Activated CD4-positive, CD25-positive, alpha-beta regulatory T cell (primary cell): Measurements from ENCODE around the gene QPCTL.
A peak's percentile ranks its signal among the peaks of the same experiment; 100 is the strongest.

Source experiments
- DNase-seq, 4 experiments: peaks; one replicate each; lab custom pipeline; 2025; lab: John Stamatoyannopoulos, UW

The QPCTL gene

DNA sequence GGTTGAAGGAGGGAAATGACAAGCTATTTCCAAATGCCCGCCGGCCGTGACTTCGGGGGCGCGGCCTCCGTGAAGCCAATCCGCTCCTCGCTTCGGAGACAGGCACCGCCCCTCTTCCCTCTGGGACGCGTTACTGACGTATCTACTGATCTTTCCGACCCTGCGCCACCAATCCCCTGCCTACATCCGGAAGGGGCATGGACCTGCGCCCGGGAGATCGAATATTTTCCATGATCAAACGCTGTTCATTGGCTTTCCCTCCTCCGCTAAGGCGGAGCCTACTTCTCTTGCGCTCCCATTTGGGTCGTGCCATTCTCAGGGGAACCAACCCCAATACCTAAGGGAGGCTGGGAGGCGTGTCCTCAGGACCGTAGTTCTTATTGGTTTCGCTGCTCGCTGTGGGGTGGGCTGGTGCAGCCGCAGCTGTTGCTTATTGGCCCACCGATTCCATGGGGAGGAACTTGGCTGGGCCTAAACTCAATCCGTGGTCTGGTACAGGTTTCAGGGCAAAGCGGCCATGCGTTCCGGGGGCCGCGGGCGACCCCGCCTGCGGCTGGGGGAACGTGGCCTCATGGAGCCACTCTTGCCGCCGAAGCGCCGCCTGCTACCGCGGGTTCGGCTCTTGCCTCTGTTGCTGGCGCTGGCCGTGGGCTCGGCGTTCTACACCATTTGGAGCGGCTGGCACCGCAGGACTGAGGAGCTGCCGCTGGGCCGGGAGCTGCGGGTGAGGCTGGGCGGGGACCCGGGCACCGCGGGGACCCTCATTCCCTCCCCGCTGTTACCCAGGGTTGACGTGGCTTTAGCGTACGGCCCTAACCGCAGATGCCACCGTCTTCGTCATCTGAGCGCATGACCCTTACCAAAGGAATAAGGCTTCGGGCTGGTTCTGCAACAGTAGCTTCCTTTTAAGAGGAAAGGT, at the start of gene QPCTL:
Gene QPCTL (plus strand): TSS at position 480 of the 919 bp plus-strand sequence. CDS start 38 bp downstream, at position 518.
- peak; percentile 88 to 99 (median 98) for DNase-seq

DNA sequence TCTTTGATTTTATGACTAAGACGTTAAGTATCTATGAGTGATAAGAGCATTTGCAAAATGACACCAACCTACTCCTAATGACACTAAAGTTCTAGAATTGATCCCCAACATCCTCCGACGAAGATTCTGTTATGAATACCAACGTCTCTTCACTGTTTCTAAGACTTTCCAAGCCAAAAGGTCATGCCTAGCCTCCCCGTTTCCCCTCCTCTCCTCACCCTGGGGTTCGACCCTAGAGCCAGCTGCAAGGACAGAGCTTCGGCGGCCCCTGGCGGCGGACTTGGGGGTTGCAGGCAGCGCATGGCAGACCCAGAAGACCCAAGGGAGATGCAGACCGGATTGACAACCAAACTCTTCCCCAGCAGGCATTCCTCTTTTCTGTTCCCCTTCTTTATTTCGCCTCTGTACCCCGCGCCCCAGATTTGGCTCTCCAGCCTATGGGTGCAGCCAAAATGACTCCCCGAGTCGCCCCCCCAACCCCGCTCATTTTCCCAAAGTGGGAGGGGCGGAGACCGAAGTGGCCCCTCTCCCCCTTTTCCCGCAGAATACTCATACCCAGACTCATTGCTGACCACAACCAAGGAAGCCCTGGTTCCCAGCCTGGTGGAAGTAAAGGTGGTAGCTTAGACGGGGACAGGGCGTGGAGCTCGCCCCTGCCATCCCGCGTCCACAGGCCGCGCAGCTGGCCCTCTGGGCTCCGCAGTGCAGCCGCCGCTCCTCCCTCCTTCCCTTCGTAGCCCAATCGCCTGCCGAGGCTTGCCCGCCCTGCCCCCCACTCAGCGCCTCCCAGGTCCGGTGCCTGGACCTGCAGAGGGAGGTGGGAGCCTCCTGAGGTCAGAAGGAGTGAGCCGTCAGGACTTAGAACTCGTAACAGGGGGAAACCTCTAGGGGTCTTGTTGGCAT, 49.2 kb upstream of the QPCTL start:
- peak; percentile 75 to 97 (median 86) for DNase-seq

DNA sequence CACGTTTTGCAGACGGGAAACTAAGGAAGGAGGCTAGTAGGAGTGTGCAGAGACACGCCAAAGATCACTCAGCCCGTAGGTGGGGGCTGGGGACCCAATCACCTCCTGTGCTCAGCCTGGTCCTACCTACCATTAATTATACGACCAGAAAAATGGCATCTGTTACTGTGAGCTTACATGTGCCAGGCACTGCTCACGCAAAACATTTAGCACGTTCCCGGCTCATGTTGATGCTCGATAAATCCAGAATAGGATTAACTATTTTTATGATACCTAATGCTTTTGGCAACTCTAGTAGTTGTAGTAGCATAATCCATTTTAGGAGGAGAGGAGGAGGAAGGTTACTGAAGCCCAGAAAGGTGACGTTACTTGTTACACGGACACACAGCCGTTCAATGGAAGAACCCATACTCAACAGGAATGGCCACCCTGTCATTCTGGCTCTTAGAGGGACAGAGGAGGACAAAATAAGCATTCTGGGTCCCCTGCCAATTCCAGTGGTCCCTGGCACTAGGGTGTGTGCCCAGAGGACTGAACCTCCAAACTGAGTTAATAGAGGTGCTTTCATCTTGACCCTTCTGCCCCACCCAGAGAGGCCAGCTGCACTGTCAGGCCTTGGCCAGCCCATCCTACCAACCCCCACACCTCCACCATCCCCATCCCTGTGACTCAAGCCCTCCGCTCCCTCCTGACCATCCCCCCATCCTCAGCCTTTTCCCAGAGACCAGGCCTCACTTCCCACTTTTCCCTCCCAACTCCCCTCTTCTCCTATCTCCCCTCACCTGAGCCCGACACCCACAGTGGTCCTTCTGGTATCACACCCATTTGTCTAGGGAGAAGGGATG, 48.3 kb upstream of the QPCTL start:
- DNase-seq, result no peak

DNA sequence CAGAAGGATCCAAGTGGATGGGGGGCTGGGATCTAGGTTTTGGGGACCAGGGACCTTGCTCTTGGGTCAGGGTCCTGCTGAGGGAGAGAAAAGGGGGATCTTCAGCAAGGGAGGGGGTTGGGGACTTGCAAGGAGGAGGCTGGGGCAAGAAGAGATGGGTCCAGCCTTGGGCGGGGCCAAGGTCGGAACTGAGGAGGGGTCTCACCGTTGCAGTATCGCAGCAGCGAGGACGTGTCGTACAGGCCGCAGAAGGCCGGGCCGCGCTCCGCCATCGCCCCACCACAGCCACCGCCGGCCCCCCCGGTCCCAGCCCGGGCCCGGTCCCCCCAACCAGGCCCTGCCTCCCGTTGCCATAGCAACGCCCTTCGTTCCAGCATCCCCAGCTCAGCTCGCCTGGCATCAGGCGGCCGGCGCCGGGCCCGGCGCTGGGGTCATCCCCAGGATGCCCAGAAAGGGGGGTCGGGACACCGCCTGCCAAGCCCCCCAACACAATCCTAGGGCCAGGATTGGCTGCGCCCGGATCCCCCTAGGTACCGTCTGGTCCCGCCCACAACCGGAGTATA, 47.3 kb upstream of the QPCTL start:
- no peak for DNase-seq

GRCh38 chr19:45645631-45646344, 46.7 kb upstream of the QPCTL start:
- peak; percentile 42 to 66 (median 54) for DNase-seq

DNA sequence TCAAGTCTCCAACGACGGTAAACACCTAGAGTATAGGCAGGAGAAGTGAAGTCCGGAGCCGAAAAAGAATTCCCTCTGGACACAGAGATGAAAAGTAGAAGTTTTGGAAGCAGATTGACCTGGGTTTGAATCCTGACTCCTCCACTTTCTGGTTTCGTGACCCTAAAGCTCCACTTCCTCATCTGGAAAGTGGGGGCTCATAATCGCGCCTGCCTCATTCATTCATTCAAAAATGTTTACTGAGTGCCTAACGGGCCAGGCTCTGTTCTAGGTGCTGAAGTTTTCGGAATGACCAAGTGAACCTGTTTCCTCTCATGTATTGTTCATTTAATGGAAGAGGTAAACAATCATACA, 46.1 kb upstream of the QPCTL start:
- DNase-seq, result no peak

DNA sequence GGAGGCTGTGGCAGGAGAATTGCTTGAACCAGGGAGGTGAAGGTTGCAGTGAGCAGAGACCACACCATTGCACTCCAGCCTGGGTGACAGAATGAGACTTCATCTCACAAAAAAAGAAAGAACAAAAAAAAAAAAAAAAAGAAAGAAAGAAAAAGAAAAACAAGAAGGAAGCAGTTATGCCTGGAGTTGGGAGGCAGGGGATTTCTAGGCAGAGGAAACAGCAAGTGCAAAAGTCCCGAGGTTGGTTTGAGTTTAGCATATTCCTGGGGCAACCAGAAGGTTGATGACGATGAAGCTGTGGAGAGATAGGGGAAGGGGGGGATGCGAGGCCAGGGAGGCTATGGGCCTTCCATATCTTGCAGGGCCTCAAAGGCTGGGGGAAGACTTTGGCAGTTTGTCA, 41.7 kb upstream of the QPCTL start:
- DNase-seq, result no peak

- no peak for DNase-seq
These were observed 38.8 kb upstream of the QPCTL start for GRCh38 chr19:45653634-45654033.

DNA sequence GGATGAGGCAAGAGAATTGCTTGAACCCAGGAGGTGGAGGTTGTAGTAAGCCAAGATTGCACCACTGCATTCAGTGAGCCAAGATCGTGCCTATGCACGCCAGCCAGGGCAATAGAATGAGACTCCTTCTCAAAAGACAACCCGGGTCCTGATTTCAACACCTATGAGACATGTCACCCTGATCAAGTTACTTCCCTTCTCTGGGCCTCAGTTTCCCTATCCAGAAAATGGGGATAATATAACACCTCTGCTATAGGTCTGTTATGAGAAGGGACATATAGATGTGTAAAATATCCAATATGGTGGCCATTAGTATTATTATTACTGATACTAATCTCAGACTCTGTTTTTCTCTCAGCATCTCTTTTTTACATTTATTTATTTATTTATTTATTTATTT, 37.4 kb upstream of the QPCTL start:
- no peak for DNase-seq

- no peak for DNase-seq
These were observed 34.8 kb upstream of the QPCTL start for GRCh38 chr19:45657520-45658167.

- DNase-seq, result no peak
These were observed 33.3 kb upstream of the QPCTL start for GRCh38 chr19:45659096-45659729.

GRCh38 chr19:45660636-45661035, 31.8 kb upstream of the QPCTL start:
- no peak for DNase-seq

DNA sequence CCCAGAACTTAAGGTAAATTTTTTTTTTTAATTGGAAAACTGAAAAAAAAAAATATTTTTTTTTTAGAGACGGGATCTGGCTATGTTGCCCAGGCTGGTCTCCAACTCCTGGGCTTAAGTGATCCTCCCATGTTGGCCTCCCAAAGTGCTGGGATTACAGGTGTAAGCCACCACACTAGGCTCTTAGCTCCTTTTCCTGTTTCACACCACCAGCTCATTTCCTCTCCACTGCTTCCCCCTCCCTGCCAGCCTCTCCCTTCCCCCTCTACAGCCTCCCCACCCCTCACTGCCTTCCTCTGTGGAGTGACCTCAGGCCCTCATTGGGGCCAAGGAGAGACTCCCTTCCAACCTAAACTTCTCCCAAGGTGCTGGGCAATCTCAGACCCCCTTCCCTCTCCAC, 28.7 kb upstream of the QPCTL start:
- DNase-seq, result no peak

DNA sequence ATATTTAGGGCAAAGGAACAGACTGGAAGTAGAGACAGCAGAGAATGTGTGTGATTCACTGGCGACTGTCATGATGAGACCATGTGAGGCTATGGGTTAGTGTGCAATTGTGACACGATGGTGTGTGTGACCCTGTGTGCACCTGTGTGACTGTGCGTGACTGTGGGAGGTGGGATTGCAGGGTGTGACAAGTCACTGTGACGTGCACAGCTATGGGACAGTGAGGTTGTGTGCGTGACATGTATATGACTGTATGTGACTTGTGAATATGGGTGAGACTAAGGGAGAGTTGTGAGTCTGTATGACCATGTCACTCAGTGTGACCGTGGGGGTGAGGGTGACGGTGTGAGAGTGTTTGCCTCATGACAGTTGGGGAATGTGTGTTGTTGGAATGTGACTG, 27.9 kb upstream of the QPCTL start:
- no peak for DNase-seq

GRCh38 chr19:45667620-45668341, 24.7 kb upstream of the QPCTL start, which contains the start of gene GIPR:
Gene GIPR, plus strand, starts transcription at chr19:45668221. Its CDS starts 1,300 bp downstream, at chr19:45669521.
- peak; percentile 34 to 49 (median 46) for DNase-seq

DNA sequence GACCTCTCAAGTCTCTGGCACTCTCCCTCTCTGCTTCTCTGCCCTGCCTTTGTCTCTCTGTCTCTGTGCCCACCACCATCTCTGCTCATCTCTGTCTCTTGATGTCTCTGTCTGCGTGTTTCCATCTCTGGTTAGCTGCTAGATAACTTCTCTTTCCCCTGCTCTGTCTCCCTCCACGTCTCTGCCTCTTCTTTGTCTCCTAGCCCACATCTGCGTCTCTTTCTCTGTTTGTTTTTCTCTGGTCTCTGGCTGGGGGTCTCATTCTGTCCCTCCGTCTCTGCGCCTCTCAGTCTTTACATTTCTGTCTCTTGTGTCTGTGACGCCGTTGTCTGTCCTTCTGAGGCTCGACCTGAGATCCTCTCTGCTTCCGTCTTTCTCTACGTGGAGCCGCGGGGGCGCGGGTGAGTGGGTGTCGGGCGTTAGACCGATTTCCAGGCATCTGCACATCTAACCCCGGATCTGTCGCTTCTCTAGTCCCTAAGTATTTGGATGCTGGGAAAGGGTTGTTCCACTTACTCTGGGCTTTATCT, 24.1 kb upstream of the QPCTL start:
- DNase-seq, result no peak

DNA sequence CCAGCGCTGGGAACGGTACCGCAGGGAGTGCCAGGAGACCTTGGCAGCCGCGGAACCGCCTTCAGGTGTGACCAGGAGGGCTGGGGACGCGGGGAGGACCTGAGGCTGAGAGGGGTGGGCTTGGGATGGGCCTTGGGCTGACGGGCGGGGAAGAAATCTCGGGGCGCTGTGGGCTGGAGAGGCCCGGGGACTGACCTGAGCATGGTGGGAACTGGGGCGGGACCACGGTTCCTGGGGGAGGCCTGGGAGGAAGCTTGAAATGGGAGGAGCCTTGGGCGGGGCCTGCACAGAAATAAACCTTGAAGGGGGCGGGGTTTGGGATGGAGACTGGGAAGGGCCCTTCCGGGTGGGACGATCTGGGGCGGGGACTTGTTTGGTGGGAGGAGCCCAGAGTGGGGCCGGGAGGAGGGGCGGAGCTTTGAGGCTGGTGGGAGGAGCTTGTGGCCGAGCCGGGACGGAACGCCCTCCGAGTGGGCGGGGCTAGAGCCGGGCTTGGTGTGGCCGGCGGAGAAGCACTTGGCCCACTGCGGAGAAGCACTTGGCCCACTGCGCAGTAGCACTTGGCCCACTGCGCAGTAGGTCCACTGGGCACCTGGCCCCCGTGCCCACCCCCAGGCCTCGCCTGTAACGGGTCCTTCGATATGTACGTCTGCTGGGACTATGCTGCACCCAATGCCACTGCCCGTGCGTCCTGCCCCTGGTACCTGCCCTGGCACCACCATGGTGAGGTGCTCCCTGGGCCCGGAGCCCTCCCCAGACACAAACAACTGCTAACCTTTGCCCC, 21.6 kb upstream of the QPCTL start:
- DNase-seq, result peak; percentile 12 to 28 (median 20)

- no peak for DNase-seq
These were observed 17.5 kb upstream of the QPCTL start for GRCh38 chr19:45674946-45675345.
